ENCODE measurements around the gene NANOS1. TPM values are rescaled to one million over a fixed set of nuclear protein-coding genes. Genes with fewer than 3 reads are reported as not detected.

Gene NANOS1, protein sequence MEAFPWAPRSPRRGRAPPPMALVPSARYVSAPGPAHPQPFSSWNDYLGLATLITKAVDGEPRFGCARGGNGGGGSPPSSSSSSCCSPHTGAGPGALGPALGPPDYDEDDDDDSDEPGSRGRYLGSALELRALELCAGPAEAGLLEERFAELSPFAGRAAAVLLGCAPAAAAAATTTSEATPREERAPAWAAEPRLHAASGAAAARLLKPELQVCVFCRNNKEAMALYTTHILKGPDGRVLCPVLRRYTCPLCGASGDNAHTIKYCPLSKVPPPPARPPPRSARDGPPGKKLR
- polyA plus RNA-seq (ENCODE audit: insufficient read depth in 1 of 5, insufficient read length in 5 of 5, low replicate concordance in 1 of 5): 1 to 10 TPM; 3.8 to 8.1 (median 5.3) TPM
- long read RNA-seq, donor 1, full-length matches to known transcripts: 50 of 604 reads
- long read RNA-seq, donor 1, partial matches to known transcripts: 545 of 604 reads
- long read RNA-seq, donor 1, other reads (novel, unspliced or antisense): 9 of 604 reads
- long read RNA-seq, donor 2, full-length matches to known transcripts: 23 of 23 reads
- long read RNA-seq, donor 2, partial matches to known transcripts: 0 of 23 reads
- long read RNA-seq, donor 2, other reads (novel, unspliced or antisense): 0 of 23 reads
- long read RNA-seq, donor 3, full-length matches to known transcripts: 51 of 51 reads
- long read RNA-seq, donor 3, partial matches to known transcripts: 0 of 51 reads
- long read RNA-seq, donor 3, other reads (novel, unspliced or antisense): 0 of 51 reads
- long read RNA-seq, donor 4, full-length matches to known transcripts: 28 of 28 reads
- long read RNA-seq, donor 4, partial matches to known transcripts: 0 of 28 reads
- long read RNA-seq, donor 4, other reads (novel, unspliced or antisense): 0 of 28 reads
- long read RNA-seq, donor 5, full-length matches to known transcripts: 60 of 60 reads
- long read RNA-seq, donor 5, partial matches to known transcripts: 0 of 60 reads
- long read RNA-seq, donor 5, other reads (novel, unspliced or antisense): 0 of 60 reads
- long read RNA-seq, donor 6, full-length matches to known transcripts: 31 of 263 reads
- long read RNA-seq, donor 6, partial matches to known transcripts: 232 of 263 reads
- long read RNA-seq, donor 6, other reads (novel, unspliced or antisense): 0 of 263 reads
- long read RNA-seq, donor 7, full-length matches to known transcripts: 33 of 33 reads
- long read RNA-seq, donor 7, partial matches to known transcripts: 0 of 33 reads
- long read RNA-seq, donor 7, other reads (novel, unspliced or antisense): 0 of 33 reads
- long read RNA-seq, donor 8, full-length matches to known transcripts: 21 of 150 reads
- long read RNA-seq, donor 8, partial matches to known transcripts: 129 of 150 reads
- long read RNA-seq, donor 8, other reads (novel, unspliced or antisense): 0 of 150 reads

DNA sequence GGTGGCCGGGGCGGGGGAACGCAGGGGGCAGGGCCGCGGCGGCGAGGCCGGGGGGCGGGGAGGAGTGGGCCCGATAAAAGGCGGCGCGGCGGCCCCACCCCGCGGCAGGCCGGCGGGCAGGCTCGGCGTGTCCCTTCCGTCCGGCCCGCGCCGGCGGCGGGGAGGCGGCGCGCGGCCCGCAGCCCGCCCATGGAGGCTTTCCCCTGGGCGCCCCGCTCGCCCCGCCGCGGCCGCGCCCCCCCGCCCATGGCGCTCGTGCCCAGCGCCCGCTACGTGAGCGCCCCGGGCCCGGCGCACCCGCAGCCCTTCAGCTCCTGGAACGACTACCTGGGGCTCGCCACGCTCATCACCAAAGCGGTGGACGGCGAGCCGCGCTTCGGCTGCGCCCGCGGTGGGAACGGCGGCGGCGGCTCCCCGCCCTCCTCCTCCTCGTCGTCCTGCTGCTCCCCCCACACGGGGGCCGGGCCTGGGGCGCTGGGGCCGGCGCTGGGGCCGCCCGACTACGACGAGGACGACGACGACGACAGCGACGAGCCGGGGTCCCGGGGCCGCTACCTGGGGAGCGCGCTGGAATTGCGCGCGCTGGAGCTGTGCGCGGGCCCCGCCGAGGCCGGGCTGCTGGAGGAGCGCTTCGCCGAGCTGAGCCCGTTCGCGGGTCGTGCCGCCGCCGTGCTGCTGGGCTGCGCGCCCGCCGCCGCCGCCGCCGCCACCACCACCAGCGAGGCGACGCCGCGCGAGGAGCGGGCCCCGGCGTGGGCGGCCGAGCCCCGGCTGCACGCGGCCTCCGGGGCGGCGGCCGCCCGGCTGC lies at the start of gene NANOS1:
NANOS1 (plus strand) TSS at position 102 of the 808 bp plus-strand sequence; CDS start at position 190, 88 bp downstream.
- DNase-seq: no peak

DNA sequence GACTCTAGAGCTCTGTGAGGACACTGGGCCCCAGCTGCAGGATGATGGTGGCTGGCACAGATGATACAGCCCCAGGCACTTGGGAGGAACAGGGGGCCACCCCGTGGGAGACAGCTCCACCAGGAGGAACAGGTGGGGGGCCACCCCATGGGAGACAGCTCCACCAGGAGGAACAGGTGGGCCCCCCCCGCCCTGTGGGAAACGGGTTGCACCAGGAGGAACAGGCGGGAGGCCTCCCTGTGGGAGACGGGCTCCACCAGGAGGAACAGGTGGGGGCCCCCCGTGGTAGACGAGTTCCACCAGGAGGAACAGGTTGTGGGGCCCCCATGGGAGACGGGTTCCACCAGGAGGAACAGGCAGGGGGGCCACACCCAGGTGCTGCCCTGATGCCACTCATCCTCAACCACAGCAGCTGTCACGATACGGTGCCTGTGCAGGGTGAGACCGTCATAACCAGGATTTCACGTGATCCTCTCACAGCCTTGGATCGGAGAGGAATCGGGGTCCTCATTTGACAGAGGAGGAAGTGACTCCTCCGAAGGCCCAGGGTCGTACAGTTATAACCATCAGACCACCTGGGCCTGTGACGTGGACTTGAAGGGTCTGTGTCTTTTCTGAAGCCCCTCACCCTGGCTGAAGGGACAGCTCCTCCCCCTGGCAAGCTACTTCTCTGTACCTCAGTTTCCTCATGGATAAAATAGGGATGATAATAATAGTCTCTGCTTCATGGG lies 49.2 kb upstream of the NANOS1 start:
- no peak for DNase-seq

DNA sequence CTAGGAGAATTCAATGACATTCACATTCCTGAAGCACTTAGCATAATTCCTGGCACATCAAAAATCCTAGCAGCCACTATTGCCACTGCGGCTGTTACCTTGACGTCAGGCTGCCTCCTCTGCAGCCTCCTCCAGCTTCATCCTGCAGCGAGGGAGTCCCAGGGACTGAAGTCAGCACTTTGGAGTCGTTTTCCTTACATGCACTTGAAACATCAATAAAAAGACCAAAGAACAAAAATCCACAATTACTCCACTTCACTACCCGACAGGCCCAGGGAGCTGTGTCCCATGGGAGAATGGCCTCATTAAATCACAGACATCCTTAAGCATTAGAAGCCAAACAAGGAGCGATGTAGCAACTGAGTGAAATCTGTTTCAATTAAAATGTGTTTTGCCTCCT lies 48.6 kb upstream of the NANOS1 start:
- no peak for DNase-seq

DNA sequence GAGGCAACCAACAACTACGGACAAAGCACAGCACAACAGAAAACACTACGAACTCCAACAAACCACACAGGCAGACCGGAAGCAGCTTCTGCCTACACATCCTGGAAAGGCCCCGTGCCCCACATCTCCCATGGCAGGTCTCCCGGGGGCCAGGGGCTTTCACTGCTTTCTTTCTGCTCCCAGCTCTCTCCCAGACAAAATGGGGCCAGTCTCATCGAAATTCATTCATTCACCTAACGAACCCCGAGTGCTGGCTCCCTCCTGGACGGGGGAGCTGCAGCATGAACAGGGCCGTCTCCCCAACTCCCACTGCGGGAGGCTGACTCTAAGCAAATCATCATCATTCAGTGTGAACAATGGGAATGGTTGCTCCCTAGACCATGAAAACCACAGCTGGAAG lies 47.6 kb upstream of the NANOS1 start:
- no peak for DNase-seq

DNA sequence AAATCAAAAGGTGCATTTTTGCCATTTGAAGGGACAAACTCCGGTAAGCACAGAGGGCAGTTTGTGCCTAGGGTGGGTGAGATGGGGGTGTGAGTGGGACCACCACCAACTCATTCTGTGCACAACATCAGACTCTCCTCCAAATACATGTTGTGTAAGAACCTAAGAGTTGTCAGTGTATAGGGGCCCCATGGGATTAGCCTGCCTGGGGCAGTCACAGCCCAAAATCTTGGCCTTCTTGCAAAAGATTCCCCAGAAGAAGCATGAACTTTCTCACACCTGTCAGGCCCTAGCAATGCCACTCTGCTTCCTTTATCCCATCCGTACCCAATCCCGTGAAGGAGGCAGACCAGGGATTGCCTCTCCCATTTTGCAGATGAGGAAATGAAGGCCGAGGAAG lies 47.1 kb upstream of the NANOS1 start:
- no peak for DNase-seq

DNA sequence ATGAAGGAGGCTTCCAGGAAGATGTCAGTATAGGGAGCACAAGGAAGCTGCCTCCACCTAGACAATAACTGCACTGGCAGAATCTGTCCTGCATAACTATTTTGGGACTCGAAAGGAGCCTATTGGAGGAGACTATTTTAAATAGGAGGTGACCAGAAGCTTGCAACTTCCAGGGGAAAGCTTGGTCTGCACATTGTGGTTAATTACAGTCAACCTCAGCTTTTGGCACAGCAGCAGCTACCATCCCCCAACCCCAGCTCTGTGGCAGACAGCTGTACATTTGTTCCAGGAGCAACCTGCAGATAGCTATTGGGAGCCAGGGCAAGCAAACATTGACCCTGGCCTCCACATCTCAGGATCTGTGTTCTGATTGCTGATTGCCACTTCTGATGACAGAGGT lies 46.3 kb upstream of the NANOS1 start:
- DNase-seq: no peak

DNA sequence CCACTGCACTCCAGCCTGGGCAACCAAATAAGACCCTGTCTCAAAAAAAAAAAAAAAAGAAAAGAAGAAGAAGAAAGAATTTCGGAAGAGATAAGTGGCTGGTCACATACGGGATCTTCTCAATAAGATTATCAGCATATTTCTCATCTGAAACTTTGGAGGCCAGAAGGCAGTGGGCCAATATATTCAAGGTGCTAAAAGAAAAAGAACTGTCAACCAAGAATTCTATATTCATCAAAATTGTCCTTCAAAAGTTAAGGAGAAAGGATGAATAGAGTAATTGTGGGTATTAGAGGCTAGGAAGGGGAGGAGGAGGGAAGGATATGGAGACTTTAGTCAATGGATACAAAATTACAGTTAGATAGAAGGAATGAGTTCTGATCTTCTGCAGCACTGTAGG lies 43.9 kb upstream of the NANOS1 start:
- no peak for DNase-seq

DNA sequence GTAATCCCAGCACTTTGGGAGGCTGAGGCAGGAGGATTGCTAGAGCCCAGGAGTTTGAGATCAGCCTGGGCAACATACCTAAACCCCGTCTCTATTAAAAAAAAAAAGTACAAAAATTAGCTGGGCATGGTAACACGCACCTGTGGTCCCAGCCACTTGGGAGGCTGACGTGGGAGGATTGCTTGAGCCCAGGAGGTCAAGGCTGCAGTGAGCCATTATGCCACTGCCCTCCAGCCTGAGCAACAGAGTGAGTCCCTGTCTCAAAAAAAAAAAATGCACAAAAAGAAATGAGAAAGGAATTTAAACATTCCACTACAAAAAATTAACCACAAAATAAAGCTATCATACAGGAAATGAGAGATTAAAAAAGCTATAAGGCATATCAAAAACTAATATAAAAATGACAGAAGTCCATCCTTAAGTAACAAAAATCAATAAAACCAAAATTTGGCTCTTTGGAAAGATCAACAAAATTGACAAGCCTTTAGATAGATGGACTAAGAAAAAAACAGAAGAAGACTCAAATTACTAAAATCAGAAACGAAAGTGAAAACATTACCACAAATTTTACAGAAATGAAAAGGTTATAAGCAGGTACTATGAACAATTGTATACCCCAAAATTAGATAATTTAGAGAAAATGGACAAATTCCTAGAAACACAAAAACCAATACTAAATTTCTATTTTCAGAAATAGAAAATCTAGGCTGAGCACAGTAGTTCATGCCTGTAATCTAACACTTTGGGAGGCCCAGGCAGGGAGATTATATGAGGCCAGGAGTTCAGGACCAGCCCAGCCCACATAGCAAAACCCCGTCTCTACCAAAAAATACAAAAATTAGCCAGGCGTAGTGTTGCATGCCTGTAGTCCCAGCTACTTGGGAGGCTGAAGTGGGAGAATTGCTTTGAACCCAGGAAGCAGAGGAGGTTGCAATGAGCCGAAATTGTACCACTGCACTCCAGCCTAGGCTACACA lies 42.4 kb upstream of the NANOS1 start:
- no peak for DNase-seq

DNA sequence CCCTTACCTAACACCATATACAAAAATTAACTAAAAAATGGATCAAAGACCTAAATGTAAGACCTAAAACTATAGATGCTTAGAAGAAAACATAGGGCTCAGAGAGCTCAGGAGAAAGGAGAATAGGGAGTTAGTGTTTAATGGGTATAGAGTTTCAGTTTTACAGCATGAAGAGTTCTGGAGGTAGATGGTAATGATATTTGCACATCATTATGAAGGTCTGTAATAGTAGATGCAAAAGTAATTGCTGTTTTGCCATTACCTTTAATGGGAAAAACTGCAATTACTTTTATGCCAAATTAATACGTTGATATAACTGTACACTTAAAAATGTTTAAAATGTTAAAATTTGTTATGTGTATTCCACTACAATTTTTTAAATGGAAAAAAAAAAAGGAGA lies 39.2 kb upstream of the NANOS1 start:
- DNase-seq: no peak

DNA sequence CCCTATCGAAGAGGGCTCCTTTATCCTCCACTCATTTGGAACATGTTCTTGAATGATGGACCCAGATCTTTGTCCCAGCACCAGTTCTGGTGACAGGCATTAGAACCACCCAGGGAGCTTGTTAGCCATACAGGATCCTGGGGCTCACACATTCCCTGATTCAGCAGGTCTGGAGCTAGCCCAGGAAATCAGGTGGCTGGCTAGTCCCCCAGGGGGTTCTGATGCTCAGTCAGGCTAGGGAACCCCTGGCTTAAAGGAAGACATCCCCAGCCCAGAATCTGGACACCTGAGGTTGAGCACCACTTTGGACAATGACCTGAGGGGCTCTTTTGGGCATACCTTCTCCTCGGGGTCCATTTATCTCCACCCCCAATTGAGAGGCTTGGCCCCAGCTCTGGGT lies 37.0 kb upstream of the NANOS1 start:
- no peak for DNase-seq

DNA sequence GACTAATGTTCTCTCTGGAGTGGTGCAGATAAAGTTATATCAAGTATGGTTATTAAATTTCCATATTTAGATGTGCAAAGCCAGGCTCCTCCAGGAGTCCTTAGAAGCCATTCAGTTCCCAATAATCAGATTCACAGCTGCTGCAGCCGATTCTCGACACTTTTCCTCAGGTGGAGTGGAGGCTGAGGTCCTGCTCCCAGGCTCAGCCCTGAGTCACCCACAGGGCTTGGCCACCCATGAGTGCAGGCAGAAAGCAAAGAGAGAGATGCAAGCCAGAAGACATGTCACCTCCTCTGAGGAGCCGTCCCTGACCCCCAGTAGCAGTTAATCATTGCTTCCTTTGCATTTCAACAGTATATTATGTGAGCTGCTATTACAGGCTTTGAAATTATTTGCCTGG lies 36.3 kb upstream of the NANOS1 start:
- DNase-seq: no peak

DNA sequence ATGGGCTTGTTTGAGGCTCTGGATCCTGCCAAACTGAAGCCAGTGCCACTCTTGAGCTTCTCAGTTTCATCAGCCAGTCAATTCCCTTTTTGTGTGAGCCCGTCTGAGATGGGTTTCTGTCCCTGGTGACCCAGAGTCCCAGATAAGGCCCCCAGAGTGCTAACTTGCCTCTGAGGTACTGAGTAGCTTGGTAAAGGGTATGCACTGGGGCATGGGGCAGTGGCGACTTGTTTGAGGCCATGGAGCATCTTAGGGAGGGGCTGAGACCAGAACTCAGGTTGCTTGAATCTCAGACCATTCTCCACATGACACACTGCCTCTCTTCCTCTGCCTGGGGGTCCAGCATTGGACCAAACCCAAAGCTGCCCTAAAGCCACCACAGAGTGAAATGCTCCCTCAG lies 35.2 kb upstream of the NANOS1 start:
- no peak for DNase-seq

DNA sequence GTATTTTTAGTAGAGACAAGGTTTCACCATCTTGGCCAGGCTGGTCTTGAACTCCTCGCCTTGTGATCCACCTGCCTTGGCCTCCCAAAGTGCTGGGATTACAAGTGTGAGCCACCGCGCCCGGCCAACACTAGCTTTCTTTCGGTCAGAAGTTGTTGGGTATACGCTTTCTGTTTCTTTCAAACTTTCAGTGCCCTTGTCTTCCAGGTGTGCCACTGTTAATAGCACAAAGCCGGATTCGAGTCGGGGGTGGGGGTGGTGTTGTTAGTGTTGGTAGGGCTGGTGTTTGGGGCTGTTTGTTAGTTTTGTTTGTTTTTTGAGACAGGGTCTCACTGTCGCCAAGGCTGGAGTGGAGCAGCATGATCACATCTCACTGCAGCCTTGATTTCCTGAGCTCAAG lies 33.8 kb upstream of the NANOS1 start:
- DNase-seq: no peak

DNA sequence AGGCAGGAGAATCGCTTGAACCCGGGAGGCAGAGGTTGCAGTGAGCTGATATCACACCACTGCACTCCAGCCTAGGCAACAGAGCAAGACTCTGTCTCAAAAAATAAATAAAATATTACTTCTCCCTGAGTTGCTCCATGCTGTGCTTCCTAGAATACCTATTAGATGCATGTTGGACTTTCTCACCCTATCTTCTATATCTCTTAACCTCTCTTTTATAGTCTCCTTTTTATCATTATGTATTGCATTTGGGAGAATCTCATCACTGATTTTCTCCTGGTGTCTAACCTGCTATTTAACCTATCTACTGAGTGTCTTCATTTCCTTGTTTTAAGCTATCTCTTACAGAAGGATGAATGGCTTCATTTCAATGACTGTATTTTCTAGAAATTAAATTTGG lies 32.1 kb upstream of the NANOS1 start:
- no peak for DNase-seq

DNA sequence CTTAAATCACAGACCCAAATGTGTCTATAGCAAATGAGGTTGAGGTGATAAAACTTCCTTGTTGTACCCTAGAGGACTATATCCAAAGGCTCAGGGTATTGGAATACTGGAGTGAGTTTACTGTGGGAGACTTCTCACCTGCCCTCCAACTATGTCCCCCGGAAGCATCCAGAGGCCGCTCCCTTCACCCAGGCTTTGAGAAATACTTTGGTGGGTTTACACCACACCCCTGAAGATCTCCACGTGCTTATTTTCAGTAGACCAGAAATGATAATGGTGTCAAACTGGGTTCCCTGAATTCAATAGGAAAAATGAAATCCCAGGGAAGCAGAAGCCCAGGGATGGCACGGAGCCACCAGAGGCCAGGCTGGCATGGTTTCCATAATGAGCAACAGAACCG lies 31.3 kb upstream of the NANOS1 start:
- DNase-seq: no peak

DNA sequence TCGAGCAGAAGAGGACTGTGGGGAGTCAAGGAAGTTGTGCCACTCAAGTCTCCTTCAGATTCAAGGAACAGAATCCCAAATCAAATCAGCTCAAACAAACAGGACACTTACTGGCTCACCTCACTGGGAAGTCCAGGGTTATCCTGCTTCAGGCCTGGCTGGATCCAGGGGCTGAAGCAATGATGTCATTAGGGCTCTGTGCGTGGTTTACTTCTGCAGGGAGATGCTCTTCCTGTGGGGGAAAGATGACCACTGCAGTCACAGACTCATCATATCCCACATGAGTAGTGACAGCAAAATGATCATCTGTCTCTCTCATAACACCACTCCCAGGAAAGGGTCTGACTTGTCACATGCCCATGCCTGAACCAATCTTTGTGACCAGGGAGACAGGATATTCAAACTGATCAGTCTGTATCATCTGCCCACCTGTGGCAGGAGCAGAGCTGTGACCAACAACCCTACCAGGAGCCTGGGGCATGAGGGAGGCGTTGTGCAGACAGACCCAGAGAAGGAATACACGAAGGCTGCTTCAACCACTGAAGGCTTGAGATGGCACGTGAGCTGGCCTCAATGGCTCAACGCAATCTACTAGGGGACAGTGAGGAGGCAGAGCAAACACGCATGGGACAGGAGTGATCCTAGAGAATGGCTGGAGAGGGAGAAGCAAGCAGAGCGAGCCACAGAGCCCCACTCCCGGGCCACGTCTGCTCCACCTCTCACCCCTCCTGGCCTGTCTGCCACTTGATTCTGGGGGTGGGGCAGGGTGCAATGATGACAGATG lies 27.6 kb upstream of the NANOS1 start:
- DNase-seq: no peak

DNA sequence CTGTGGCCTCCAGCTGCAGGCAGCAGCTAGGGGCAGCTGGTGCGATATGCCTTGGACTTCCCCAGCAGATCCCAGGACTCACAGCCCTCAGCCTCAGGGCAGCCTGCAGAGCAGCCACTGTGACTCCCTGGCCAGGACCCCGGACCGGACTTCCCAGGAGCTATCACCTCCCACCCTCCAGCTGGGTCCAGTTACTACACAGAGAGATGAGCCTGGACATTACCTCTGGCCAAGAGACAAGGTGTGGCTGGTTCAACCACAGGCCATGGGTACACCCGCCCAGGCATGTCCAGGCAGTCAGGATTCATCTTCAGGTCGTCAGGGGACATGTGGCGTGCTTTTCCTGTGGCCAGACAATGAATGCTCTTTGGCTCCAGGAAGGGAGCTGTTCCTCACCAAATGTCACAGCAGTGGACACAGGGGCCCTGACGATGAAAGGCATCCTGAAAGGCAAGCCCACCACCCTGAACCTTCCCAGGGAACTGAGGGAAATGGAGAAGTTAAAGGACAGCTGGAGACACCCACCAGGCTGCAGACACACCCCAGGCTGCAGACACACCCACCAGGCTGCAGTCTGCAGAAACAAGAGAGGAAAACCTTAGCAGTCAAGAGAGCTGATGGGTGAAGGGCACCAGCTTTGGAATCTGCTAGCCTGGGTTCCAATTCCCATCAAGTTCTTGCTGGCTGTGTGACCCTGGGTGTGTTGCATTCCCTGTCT lies 25.8 kb upstream of the NANOS1 start:
- DNase-seq: no peak
